Measurements from ENCODE around the gene CGB7.

CGB7 gene

DNA sequence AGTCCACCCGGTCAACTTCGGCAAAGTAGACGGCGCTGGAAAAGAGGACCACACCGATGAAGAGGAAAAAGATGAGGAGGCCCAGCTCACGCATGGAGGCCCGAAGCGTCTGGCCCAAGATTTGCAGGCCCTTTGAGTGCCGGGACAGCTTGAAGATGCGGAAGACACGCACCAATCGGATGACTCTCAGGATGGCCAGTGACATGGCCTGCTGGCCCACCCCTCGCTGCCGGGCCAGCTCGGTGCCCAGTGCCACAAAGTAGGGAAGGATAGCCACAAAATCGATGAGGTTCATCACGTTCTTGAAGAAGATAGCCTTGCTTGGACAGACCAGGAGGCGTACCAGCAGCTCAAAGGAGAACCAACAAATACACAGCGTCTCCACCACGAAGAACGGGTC is 12.9 kb upstream of the CGB7 start:
- TF ChIP-seq, protein P1, sequence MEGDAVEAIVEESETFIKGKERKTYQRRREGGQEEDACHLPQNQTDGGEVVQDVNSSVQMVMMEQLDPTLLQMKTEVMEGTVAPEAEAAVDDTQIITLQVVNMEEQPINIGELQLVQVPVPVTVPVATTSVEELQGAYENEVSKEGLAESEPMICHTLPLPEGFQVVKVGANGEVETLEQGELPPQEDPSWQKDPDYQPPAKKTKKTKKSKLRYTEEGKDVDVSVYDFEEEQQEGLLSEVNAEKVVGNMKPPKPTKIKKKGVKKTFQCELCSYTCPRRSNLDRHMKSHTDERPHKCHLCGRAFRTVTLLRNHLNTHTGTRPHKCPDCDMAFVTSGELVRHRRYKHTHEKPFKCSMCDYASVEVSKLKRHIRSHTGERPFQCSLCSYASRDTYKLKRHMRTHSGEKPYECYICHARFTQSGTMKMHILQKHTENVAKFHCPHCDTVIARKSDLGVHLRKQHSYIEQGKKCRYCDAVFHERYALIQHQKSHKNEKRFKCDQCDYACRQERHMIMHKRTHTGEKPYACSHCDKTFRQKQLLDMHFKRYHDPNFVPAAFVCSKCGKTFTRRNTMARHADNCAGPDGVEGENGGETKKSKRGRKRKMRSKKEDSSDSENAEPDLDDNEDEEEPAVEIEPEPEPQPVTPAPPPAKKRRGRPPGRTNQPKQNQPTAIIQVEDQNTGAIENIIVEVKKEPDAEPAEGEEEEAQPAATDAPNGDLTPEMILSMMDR (IDR thresholded peaks at IDR 0.05; ENCODE audit: insufficient read depth, low read length, missing control alignments): no peak
- no peak for DNase-seq (ENCODE audit: low read depth, low spot score)
- POLR2A ChIA-PET: interaction anchor here (0.7 kb wide), 1 partner anchor 78 kb away, joined by 3 read pairs; no protein-coding TSS in a partner anchor
- CTCF ChIA-PET: interaction anchor here (0.9 to 3.0 kb wide), 8 partner anchors 9 to 156 kb away, joined by 3 to 15 read pairs (median 6); no protein-coding TSS in a partner anchor
- H3K4me3 ChIP-seq (ENCODE audit: low read depth, low read length): no peak overlapping the region

DNA sequence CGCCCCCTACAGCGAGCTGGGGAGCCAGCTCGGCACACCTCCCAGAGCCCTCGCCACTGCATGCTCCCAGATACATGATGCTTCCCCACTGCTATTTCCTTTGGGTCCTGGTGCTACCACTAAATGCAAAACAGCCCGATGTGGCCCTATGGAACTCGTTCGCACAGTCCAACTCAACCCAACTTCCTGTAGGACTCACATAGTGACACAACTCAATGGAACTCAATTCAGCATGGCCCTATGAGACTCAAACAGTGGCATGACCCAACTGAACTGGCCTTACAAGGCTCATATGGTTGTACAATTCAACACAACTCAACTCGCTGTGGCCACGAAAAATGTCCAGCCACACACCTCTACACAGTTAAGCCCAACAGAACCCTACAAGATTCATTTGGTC is 11.5 kb upstream of the CGB7 start:
- no peak for DNase-seq (ENCODE audit: low read depth, low spot score)
- TF ChIP-seq, protein P1 (IDR thresholded peaks at IDR 0.05; ENCODE audit: insufficient read depth, low read length, missing control alignments): no peak
- ChIA-PET POLR2A (interaction anchor here (1.0 kb wide), 1 partner anchor 69 kb away, joined by 3 read pairs; no protein-coding TSS in a partner anchor), CTCF (interaction anchor here (0.9 to 3.0 kb wide), 12 partner anchors 8 to 232 kb away, joined by 3 to 15 read pairs (median 4); partner anchors contain the start of gene CGB7)
- no peak overlapping the region for H3K4me3 ChIP-seq (ENCODE audit: low read depth, low read length)

DNA sequence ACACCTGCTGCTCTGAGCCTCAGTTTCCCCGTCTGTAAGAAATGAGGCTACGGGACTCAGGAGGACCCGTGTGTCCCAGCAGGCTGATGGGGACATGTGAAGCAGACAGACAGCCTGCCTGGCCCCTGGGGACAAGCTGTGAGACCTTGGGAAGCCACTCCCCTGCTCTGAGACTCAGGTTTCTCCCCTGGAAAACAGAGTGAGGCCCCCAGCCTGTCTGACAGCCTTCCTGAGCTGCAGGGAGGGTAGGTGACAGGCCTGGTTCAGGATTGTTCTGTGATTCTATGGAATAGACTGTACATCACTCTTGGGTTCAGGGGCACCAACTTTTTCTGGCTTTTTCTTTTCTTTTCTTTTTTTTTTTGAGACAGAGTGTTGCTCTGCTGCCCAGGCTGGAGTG is 10.0 kb upstream of the CGB7 start:
- DNase-seq (ENCODE audit: low read depth, low spot score): no peak
- no peak overlapping the region for H3K4me3 ChIP-seq (ENCODE audit: low read depth, low read length)
- TF ChIP-seq, protein P1 (IDR thresholded peaks at IDR 0.05; ENCODE audit: insufficient read depth, low read length, missing control alignments): no peak
- POLR2A ChIA-PET: no interaction called here
- CTCF ChIA-PET: interaction anchor here (1.2 kb wide), 1 partner anchor 68 kb away, joined by 4 read pairs; no protein-coding TSS in a partner anchor

DNA sequence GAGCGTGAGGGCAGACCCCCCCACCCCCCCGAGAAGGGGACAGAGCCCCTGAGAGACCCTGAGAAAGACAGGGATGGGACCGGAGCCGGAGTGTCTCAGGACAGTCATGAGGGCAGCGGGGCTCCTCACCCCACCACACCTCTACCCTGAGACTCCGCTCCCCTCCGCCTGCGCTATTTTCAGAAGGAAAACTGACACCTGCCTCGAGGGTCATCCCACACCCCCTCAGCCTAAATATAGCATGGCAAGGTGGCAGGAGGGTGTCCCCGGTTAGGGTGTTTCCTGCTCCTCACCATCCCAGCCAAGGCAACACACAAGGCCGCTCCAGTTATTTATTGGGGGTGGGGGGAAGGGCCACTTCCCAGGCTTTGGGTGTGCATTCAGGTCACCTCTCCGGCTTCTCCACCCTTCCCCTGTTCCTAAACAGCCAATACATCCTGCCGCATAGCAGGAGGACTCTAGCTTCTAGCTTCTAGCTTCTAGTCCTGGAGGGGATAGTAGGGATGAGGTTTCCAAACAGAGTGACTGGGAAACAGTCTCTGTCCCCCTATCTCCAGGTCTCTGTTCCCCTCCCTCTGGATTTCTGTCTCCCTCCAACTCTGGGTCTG is 8.5 kb upstream of the CGB7 start:
- H3K4me3 ChIP-seq (ENCODE audit: low read depth, low read length): no peak overlapping the region
- no peak for DNase-seq (ENCODE audit: low read depth, low spot score)
- ChIA-PET CTCF (interaction anchor here (0.5 to 1.6 kb wide), 5 partner anchors 8 to 252 kb away, joined by 3 to 9 read pairs (median 4); no protein-coding TSS in a partner anchor), POLR2A (interaction anchor here (1.4 kb wide), 1 partner anchor 10 kb away, joined by 5 read pairs; no protein-coding TSS in a partner anchor)
- TF ChIP-seq, protein P1 (IDR thresholded peaks at IDR 0.05; ENCODE audit: insufficient read depth, low read length, missing control alignments): no peak

DNA sequence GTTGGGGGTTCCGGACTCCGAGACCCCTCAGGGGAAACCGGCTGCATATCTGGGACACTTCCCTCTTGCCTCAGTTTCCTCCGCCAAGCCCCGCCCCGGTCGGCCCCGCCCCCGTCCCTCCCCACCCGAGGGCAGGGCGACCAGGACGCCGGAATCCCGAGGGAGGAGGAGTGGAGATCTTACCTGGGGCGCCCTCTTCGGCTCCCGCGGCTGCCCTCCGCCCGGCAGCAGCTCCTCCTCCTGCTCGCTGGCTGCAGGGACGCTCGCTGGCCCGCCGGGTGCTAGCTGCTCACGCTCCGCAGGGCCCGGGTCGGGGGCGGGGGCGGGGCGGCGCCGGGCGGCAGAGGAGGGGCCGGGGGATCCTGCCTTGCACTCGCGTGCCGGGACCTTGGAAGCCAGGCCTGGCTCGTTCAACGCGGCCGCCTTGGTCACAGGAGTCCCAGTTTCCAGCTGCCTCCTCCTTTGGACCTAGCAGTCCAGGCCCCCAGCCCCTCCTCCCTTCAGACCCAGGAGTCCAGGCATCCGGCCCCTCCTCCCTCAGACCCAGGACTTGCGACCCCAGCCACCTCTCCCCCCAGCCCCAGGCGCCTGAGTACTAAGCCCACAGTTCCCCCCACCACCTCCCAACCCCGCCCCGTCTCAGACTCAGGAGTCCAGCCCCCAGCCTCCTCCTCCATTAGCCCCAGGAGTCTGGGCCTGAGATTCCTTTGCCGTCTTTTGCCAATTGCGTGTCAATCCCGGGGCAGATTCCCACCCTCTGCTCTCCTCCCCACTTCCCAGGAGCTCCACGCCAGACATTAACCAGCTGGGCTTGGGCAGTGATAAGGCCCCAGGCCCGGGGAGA is 7.4 kb upstream of the CGB7 start, which contains the start of gene NTF4:
TSS of gene NTF4 (minus strand) at position 51 of the 844 bp plus-strand sequence. CDS start 2,821 bp downstream, outside the sequence.
- H3K4me3 ChIP-seq (ENCODE audit: low read depth, low read length): peak within 1 kb of the TSS; percentile 43
- DNase-seq (ENCODE audit: low read depth, low spot score): no peak
- POLR2A ChIA-PET: interaction anchor here (1.4 kb wide), 1 partner anchor 9 kb away, joined by 5 read pairs; no protein-coding TSS in a partner anchor
- CTCF ChIA-PET: interaction anchor here (1.2 to 1.6 kb wide), 3 partner anchors 9 to 66 kb away, joined by 3 to 9 read pairs (median 7); no protein-coding TSS in a partner anchor
- TF ChIP-seq, protein P1 (IDR thresholded peaks at IDR 0.05; ENCODE audit: insufficient read depth, low read length, missing control alignments): no peak

Data from AG04449 (cell line).